ENCODE data around the gene ANKS1A.
A peak's percentile ranks its signal among the peaks of the same experiment; 100 is the strongest.
"Not testable (repeated sequence)": the region's sequence is repeated elsewhere in the genome, so short reads cannot be mapped to it uniquely, and the experiment has no call there.

Gene ANKS1A

DNA sequence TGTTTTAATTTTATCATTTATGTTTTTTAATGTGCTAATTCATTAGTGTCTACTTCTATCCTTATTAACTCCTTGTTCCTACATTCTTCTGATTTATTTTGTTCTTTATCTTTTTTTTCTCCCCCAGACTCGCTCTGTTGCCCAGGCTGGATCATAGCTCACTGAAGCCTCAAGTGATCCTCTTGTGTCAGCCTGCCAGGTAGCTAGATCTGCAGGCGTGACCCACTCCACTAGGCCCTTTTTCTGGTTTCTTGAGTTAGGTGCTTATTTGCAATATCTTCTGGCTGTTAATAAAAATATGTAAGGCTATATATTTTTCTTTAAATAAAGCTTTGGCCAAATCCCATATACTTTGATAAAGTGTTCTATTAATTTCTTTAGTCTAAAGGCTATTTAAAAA is 4.1 kb upstream of the ANKS1A start:
- DNase-seq, result no peak

- DNase-seq, result not testable (repeated sequence)
Measured at GRCh38 chr6:34885837-34886236, 3.2 kb upstream of the ANKS1A start.

DNA sequence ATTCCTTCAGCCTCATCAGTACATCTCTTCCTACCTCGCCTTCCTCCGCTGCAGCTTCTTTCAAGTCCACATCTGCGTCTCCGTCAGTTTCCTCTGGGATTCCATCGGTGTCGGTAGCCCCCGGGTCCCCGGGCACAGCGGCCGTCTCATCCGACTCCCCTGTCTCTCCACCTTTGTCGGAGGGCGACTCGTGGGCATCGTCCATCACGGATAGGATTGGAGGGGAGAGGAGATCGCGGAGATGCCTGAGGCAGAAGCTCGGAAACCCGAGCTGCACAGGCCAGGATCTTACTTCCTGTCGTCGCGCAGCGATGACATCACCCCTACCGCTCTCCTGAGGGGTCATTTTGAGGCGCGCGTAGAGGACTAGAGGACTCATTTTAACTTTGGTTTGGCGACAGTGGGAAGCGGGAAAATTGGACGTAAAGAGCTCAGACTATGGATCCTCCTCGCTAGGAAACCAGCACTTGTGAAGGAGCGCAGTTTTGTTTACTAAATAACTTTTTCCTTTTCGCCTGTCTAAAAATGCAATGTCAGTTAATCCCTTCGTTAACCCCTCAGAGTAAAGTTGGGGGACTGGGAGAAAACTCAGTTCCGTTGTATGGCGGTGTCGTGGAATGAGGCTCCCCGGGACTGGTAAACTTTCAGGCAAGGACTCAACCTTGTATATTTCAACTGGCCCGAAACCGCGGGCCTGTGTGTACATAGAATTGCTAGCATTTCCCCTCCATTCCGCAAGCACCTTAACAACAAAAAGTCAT is 1.1 kb upstream of the ANKS1A start, which contains the start of gene TAF11:
Gene TAF11 (minus strand): TSS at position 290 of the 761 bp plus-strand sequence. CDS start 85 bp downstream, at position 205.
- DNase-seq, result peak; percentile 89

DNA sequence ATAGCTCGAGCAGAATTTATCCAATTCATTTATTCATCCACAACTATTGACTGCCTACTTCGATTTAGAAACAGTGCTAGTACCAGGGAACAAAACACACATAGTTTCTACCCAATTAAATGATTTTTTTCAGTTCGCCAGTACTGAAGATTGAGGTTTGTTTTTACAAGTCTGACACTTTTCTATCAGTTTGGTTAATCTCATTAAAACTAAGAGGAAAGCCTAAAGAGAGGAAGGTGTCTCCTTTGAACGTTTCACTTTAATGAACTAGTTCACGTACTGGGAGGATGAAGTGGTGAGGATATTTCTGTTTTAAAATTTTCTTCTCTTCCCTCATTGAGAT is 570 bp upstream of the ANKS1A start:
- DNase-seq, result no peak

GRCh38 chr6:34890533-34890925 is 1.5 kb downstream of the ANKS1A start:
- no peak for DNase-seq

GRCh38 chr6:34891296-34891695 is 2.2 kb downstream of the ANKS1A start:
- DNase-seq, result no peak

DNA sequence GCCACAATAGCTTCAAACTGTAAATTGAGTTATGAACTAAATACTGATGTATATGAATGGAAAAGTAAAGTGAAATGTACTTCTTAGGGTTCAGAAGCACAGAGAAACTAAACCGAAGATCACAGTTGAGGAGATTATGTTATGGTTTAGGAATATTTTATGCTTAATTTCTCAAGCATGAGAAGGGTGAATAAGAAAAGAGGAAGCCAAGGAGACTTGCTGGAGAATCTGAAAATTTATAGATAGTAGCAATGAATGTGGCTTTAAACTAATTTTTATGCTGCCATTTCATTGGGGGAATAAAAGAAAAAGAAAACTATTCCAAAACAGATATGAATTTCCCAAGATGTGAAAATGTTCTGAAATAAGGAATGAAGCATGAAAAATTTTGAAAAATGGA is 5.6 kb downstream of the ANKS1A start:
- DNase-seq, result no peak

GRCh38 chr6:34897130-34897529 is 8.1 kb downstream of the ANKS1A start:
- no peak for DNase-seq

GRCh38 chr6:34897716-34898115 is 8.7 kb downstream of the ANKS1A start:
- no peak for DNase-seq

DNA sequence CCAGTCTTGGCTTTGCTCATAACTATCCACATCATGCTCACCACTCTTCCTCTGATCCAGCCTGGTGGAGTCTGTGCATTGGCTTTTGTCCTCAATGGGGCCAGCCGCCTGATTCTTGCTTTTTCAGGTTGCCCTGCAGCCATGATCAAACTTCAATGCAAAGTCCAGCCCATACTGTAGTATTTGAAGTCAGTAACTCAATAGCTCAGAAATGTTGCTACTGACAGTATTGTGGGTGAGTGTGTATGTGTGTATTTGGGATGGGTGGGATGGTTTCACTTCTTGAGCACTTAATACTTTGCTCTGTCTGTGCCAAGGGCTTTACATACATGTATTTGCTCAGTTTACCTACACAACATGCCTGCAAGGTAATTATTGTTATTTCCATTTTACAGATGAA is 10.7 kb downstream of the ANKS1A start:
- not testable (repeated sequence) for DNase-seq

DNA sequence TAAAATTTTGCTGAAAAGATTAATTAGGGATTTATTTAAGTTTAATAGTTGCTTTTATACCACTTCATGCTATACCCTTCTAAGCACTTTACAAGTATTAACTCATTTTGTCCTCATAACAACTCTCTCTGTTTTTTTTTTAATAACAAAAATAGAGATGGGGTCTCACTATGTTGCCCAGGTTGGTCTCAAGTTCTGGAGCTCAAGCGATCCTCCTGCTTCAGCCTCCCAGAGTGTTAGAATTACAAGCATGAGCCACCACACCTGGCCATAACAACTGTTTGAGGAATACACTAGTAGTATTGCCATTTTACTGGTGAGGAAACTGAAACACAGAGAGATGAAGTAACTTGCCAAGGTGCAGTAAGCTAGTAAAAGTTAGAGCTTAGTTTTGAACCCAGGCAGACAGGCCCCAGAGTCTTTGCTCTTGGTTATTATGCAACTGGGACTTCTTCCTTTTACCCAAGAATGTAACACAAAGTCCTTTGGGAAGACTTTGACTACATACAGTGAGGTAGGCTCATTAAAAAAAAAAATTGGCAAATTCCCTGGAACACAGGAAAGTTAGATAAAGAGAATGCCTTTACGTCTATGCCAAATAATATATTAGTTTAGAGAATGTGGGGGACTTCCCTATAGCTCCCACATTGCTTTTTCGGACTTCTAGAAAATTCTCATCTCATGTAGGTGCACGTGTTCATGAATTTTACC is 11.4 kb downstream of the ANKS1A start:
- no peak for DNase-seq

- DNase-seq, result no peak
Measured at GRCh38 chr6:34901930-34902329, 12.9 kb downstream of the ANKS1A start.

GRCh38 chr6:34904990-34905613 is 16.0 kb downstream of the ANKS1A start:
- no peak for DNase-seq

DNA sequence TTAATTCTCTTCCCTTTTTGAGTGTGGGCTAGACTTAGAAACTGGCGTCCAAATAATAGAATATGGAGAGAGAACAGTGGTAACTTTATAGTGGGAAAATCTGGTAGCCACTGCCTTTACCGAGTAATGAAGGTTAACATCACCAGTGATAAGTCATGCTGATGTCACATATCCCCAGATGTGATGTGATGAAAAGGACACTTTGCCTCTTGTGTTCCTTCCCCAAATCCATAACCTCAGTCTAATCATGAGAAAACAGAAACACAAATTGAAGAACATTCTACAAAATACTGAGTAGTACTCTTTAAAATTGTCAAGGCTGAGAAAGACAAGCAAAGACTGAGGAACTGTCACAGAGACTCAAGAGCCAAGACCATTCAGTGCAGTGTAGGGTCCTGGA is 17.8 kb downstream of the ANKS1A start:
- DNase-seq, result no peak

GRCh38 chr6:34908194-34908593 is 19.1 kb downstream of the ANKS1A start:
- no peak for DNase-seq

- DNase-seq, result peak; percentile 78
Measured at GRCh38 chr6:34909320-34909883, 20.3 kb downstream of the ANKS1A start.

GRCh38 chr6:34911822-34912221 is 22.8 kb downstream of the ANKS1A start:
- DNase-seq, result no peak

DNA sequence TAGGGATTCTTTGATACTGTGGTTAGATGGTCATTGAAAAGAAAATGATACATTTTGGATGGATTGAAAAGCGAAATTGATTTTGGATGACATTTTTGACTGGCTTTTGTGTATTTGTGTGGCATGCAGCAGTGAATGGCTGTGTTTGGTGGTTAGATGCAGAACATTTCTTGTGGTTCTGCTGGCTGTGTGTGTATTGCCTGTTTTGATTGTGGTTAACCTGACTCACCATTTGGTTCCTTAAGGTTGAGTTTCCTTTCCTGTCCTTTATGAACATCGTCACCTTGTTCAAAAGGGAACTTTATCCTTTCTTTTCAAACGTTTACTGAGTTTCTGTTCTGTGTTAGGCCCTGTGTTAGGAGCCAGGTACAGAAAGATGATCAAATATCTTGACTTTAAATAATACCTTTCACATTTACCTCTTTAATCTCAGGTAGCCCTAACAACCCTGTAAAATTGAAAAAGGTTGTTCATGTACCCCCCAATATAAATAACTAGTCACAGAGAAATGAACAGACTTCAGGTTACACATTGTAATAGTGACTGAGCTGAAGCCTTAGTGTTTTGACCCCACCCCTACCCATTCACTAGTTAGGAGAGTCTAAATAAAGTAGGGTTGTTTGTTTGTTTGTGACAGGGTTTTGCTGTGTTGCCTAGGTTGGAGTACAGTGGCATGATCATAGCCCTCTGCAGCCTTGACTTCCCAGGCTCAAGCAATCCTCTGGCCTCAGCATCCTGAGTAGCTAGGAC is 23.8 kb downstream of the ANKS1A start:
- DNase-seq, result no peak

- no peak for DNase-seq
Measured at GRCh38 chr6:34914358-34914757, 25.3 kb downstream of the ANKS1A start.

- no peak for DNase-seq
Measured at GRCh38 chr6:34916348-34916967, 27.4 kb downstream of the ANKS1A start.

DNA sequence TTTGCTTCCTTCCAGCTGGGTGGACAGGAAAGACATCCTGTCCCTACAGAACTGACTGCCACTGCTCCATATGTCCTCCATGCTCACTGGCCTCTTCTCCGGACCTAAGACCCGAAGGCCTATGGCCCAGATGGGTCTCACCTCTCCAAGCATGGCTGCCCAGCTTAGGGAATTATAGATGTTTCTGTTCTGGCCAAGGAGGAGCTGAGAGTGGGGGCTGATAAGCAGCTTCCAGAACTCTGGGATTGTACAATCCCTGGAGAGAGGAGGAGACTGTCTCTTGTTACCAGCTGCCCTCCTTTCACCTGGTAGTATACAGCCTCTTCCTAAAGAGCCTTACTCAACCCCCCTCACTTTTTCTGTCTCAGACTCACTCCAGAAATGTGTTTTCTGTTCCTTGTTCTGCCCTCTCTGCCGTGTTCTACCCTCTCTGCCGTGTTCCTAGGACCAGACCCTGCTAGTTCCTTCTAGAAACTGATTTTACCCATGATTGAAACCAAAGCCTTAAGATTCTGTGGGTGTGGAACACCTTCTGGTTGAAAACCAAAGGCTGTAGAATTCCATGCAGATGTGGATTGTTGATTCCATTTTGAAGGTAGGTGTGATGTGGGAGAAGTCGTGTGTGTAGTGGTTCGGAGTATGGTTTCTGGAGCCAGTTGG is 28.7 kb downstream of the ANKS1A start:
- DNase-seq, result no peak

DNA sequence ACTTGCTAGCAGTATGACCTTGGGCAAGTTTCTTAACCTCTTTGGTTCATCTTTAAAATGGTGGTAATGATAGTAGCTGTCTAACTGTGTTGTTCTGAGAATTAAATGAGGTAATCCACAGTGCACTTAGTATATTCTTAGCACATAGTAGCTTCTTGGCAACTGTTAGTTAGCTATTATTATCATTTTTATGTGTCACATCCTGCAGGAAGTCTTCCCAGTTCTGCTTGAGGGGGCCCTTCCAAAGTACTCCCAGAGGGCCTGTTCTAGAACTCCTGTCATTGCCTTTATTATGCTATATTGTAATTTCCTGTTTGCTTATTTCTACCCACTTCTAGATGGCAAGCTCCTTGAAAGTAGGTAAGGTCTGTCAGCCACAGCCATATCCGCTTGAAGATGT is 30.6 kb downstream of the ANKS1A start:
- DNase-seq, result no peak
